GM12865 (cell line): ENCODE data around the gene PSD2.
A peak's percentile ranks its signal among the peaks of the same experiment; 100 is the strongest.

Source experiments
- DNase-seq: peaks from one replicate; pipeline ENCODE4 v3.0.0; 2010; ENCODE audit warnings: low read depth
- H3K4me3 ChIP-seq: 2 replicates; pipeline ENCODE4 v1.5.1; 2011; ENCODE audit warnings: mild to moderate bottlenecking, low read depth, low read length, control low read depth
- CTCF ChIP-seq: IDR thresholded peaks from 2 replicates; pipeline ENCODE4 v1.5.1; 2011; ENCODE audit warnings: low read length, control low read depth, low read depth, inconsistent platforms; ENCODE audit not compliant: insufficient read depth; ENCODE audit errors: missing control alignments

The PSD2 gene

GRCh38 chr5:139772089-139772791, 23.4 kb upstream of the PSD2 start:
- no peak for TF ChIP-seq CTCF
- no peak for DNase-seq
- no peak overlapping the region for H3K4me3 ChIP-seq

GRCh38 chr5:139772927-139773690, 22.5 kb upstream of the PSD2 start:
- DNase-seq, result no peak
- TF ChIP-seq CTCF, result no peak
- H3K4me3 ChIP-seq, result no peak overlapping the region

GRCh38 chr5:139774980-139775661, 20.5 kb upstream of the PSD2 start:
- no peak overlapping the region for H3K4me3 ChIP-seq
- DNase-seq, result peak; percentile 73

DNA sequence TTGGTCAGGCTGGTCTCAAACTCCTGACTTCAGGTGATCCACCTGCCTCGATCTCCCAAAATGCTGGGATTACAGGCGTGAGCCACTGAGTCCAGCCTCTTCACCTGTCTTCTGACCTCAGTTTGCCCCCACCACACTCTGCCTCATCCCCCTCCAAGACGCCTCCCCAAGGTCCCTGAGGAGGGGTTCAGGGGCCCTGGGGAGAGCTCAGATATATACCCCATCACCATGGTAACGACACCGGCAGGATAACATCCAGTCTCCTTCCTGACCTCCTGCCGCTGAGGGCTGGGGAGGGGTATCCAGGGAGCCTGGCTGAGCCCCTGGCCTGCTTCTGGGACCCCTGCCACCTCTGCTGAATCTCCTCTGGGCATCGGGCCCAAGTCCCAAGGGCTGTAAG, 19.7 kb upstream of the PSD2 start:
- TF ChIP-seq CTCF, result no peak
- H3K4me3 ChIP-seq, result no peak overlapping the region
- no peak for DNase-seq

More at GRCh38 chr5:139774980-139775661, 20.5 kb upstream of the PSD2 start:
- TF ChIP-seq CTCF, result peak; percentile 91

DNA sequence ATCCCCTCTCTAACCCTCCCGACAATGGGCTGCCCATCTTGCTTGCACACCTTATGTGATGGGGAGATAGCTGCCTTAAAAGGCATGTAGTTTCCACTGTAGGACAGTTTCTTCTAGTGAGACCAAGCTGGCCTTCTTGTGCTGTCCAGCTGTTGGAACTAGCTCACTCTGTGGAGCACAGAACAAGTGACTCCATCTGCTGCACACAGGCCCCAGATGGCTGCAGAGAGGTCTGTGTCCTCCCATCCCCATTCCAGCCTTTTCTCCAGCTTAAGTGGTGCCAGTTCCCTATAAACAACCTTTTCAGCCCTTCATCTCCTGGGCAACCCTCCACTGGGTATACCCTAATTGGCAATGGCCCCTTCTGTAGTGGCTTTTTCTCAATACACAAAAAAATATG, 18.7 kb upstream of the PSD2 start:
- no peak for DNase-seq
- H3K4me3 ChIP-seq, result no peak overlapping the region
- no peak for TF ChIP-seq CTCF

DNA sequence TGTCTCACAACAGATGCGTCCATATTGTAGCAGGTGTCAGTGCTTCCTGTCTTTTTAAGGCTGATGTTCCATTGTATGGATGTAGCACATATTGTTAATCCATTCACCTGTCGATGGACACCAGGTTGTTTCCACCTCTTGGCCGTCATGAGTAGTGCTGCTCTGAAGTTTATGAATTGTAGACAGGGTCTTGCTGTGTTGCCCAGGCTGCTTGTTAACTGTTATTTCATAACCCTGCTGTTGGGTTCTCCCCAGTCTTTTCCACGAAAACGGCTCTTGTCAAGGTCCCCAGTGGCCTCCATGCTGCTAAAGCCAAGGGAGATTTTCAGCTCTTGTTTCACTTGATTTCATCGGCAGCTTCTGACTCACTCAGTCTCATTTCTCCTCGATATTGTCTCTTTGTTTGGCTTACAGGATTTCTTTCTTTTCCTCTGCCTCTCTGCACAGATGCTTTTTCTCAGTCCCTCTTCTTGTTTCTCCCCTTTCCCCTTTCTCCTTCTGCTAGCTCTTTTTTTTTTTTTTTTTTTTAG, 12.1 kb upstream of the PSD2 start:
- H3K4me3 ChIP-seq, result no peak overlapping the region
- no peak for TF ChIP-seq CTCF

More for the DNA sequence above, 12.1 kb upstream of the PSD2 start:
- no peak for DNase-seq
